CD4-positive, alpha-beta T cell (primary cell): ENCODE measurements around the gene ZAP70. TPM values are rescaled to one million over a fixed set of nuclear protein-coding genes. Genes with fewer than 3 reads are reported as not detected.

ENCODE experiments used
- ATAC-seq: fragments of 200-7000 bp; cut with Tn5 transposase; one replicate; pipeline ENCODE4 v1.10.0; 2022; ENCODE audit warnings: mild to moderate bottlenecking; ENCODE audit not compliant: poor library complexity
- CTCF ChIA-PET: fragments of 350-600 bp; sonication (Branson Sonifier 250); formaldehyde crosslinking; loops from one replicate; lab custom pipeline; 2021; ENCODE audit warnings: antibody characterized with exemption, inconsistent platforms; lab: Charles Lee
- POLR2A ChIA-PET: fragments of 350-600 bp; sonication (Branson Sonifier 250); formaldehyde crosslinking; loops from one replicate; lab custom pipeline; 2021; ENCODE audit warnings: antibody characterized with exemption, inconsistent platforms; lab: Charles Lee
- DNase-seq, 14 experiments: peaks; one replicate each; pipeline ENCODE4 v3.0.0-alpha.2; 2013 to 2020; ENCODE audit warnings: mixed read lengths in 2 of 14
- H3K27ac ChIP-seq, 2 donors: one replicate each; pipeline versions ENCODE4 v1.5.1 to v1.7.0; 2013; ENCODE audit warnings: low read length in 2 of 2, low read depth in 1 of 2, mild to moderate bottlenecking in 1 of 2
- H3K27me3 ChIP-seq, 2 experiments: 1 replicate in 1 of 2; 2 replicates in 1 of 2; pipeline versions ENCODE4 v1.6.1 to v1.7.0; 2013; ENCODE audit warnings: low read length in 2 of 2, control low read depth in 1 of 2, mild to moderate bottlenecking in 1 of 2, moderate library complexity in 1 of 2; ENCODE audit not compliant: insufficient read depth in 2 of 2, control insufficient read depth in 1 of 2
- H3K36me3 ChIP-seq: one replicate; pipeline ENCODE4 v1.6.1; 2013; ENCODE audit warnings: low read length, control low read depth; ENCODE audit not compliant: insufficient read depth
- H3K4me1 ChIP-seq: one replicate; pipeline ENCODE4 v1.6.1; 2013; ENCODE audit warnings: low read length, control low read depth; ENCODE audit not compliant: insufficient read depth
- H3K4me3 ChIP-seq: one replicate; pipeline ENCODE4 v1.5.1; 2013; ENCODE audit warnings: mild to moderate bottlenecking, low read length, moderate library complexity
- H3K9me3 ChIP-seq, 2 experiments: 1 replicate in 1 of 2; 2 replicates in 1 of 2; pipeline versions ENCODE4 v1.6.1 to v1.7.0; 2013; ENCODE audit warnings: low read length in 2 of 2, mild to moderate bottlenecking in 2 of 2, control low read depth in 1 of 2, moderate library complexity in 1 of 2; ENCODE audit not compliant: control insufficient read depth in 1 of 2, insufficient read depth in 1 of 2
- H3K27ac Mint-ChIP-seq: one replicate; pipeline ENCODE4 v1.8.0; 2020; ENCODE audit warnings: mixed read lengths
- H3K27me3 Mint-ChIP-seq: one replicate; pipeline ENCODE4 v1.8.0; 2021; ENCODE audit warnings: mixed read lengths
- H3K36me3 Mint-ChIP-seq: one replicate; pipeline ENCODE4 v1.8.0; 2021; ENCODE audit warnings: low read depth, mixed read lengths
- H3K4me1 Mint-ChIP-seq: one replicate; pipeline ENCODE4 v1.8.0; 2021; ENCODE audit warnings: low read depth, mixed read lengths
- H3K4me3 Mint-ChIP-seq: one replicate; pipeline ENCODE4 v1.8.0; 2020; ENCODE audit warnings: mild to moderate bottlenecking, mixed read lengths
- H3K9me3 Mint-ChIP-seq: one replicate; pipeline ENCODE4 v1.8.0; 2020; ENCODE audit warnings: mixed read lengths
- CTCF ChIP-seq: fragments of 200-600 bp; IDR thresholded peaks from one replicate; pipeline ENCODE4 v1.8.0; 2022; ENCODE audit warnings: antibody characterized with exemption, mild to moderate bottlenecking
- intact Hi-C, 2 experiments: fragments of 100-400 bp; cut with DNase I in 1 of 2; cut with micrococcal nuclease in 1 of 2; formaldehyde crosslinking; loops; one replicate each; pipeline versions ENCODE4 v1.15.1 to v1.9.0; 2023 to 2025; cut with DNase I, micrococcal nuclease
- total RNA-seq, 174 experiments: library from RNA in 2 of 174; stranded (reverse) in 2 of 174; gene quantifications; one replicate each; pipeline ENCODE4 v1.2.3 and lab custom pipeline; 2021 to 2026

The ZAP70 gene
- total RNA-seq, 2 experiments from 2014 or later: 440 to 470 TPM

GRCh38 chr2:97716695-97717612, 3.6 kb downstream of the ZAP70 start:
- ChIA-PET POLR2A (interaction anchor here (2.6 to 3.4 kb wide), 3 partner anchors 24 to 71 kb away, joined by 10 to 20 read pairs (median 14); partner anchors contain the start of genes ACTR1B and COX5B), CTCF (interaction anchor here (0.7 to 1.7 kb wide), 3 partner anchors 9 to 126 kb away, joined by 3 to 7 read pairs (median 3); no protein-coding TSS in a partner anchor)
- Histone ChIP-seq H3K9me3 (no peaks in the 10 kb centered on the region), H3K4me3 (peak overlapping the region; percentile 76), H3K27ac (peak overlapping the region; percentile 75 to 88), H3K36me3 (peaks cover 50% of the 10 kb centered on the region), H3K27me3 (no peaks in the 10 kb centered on the region), H3K4me1 (peaks cover 96% of the 10 kb centered on the region)
- TF ChIP-seq CTCF: no peak
- DNase-seq (peak in 4 of 14 experiments; percentile 4 to 34 (median 26)), ATAC-seq (no peak)
- Mint-ChIP-seq H3K27ac (peak overlapping the region; percentile 98), H3K36me3 (peaks cover 78% of the 10 kb centered on the region), H3K27me3 (no peaks in the 10 kb centered on the region), H3K4me1 (peaks cover 93% of the 10 kb centered on the region), H3K4me3 (peak overlapping the region; percentile 99), H3K9me3 (no peaks in the 10 kb centered on the region)
- intact Hi-C loops: loop anchor here in 1 of 2 experiments (10.0 kb wide), 2 partner anchors 278 to 1108 kb away; partner anchors contain the start of gene TMEM131

- Histone ChIP-seq H3K4me3 (peak overlapping the region; percentile 76), H3K27me3 (no peaks in the 10 kb centered on the region), H3K27ac (peak overlapping the region; percentile 75 to 88), H3K9me3 (no peaks in the 10 kb centered on the region), H3K36me3 (peaks cover 56% of the 10 kb centered on the region), H3K4me1 (peaks cover 95% of the 10 kb centered on the region)
- ChIA-PET CTCF (interaction anchor here (0.7 to 2.0 kb wide), 6 partner anchors 10 to 127 kb away, joined by 3 to 13 read pairs (median 4); no protein-coding TSS in a partner anchor), POLR2A (interaction anchor here (1.0 to 3.4 kb wide), 8 partner anchors 8 to 72 kb away, joined by 3 to 20 read pairs (median 8); partner anchors contain the start of genes ACTR1B and COX5B)
- peaks cover 92% of the 10 kb centered on the region for H3K4me1 Mint-ChIP-seq
- intact Hi-C loops: loop anchor here in 1 of 2 experiments (10.0 kb wide), 2 partner anchors 277 to 1107 kb away; partner anchors contain the start of gene TMEM131
- peak overlapping the region; percentile 98 for H3K27ac Mint-ChIP-seq
- peak overlapping the region; percentile 89 for H3K4me3 Mint-ChIP-seq
- no peak for TF ChIP-seq CTCF
- H3K36me3 Mint-ChIP-seq: peaks cover 84% of the 10 kb centered on the region
- DNase-seq: peak in 2 of 14 experiments; percentile 8 to 31
- no peak for ATAC-seq
- H3K9me3 Mint-ChIP-seq: no peaks in the 10 kb centered on the region
- no peaks in the 10 kb centered on the region for H3K27me3 Mint-ChIP-seq
Measured at GRCh38 chr2:97717613-97717995, 4.2 kb downstream of the ZAP70 start.
